Left lung (tissue), 10 donors: ENCODE measurements around the gene AADACL4. TPM values are rescaled to one million over a fixed set of nuclear protein-coding genes. Genes with fewer than 3 reads are reported as not detected.

ENCODE experiments used
- ATAC-seq: fragments of 200-7000 bp; cut with Tn5 transposase; one replicate; pipeline ENCODE4 v1.9.1; 2020; ENCODE audit warnings: moderate library complexity
- DNase-seq, 4 donors: peaks; one replicate each; pipeline ENCODE4 v3.0.0-alpha.2; 2013 to 2020
- H3K27ac ChIP-seq, 2 donors: fragments of 200-600 bp; sonication (generic) in 1 of 2; one replicate each; pipeline versions ENCODE4 v1.5.0 to v1.8.0; 2020 to 2021
- H3K27me3 ChIP-seq, 2 donors: fragments of 200-600 bp; sonication (generic) in 1 of 2; one replicate each; pipeline versions ENCODE4 v1.5.0 to v1.8.0; 2020 to 2021
- H3K36me3 ChIP-seq, 2 donors: fragments of 200-600 bp; sonication (generic) in 1 of 2; one replicate each; pipeline versions ENCODE4 v1.5.0 to v1.8.0; 2020 to 2021
- H3K4me1 ChIP-seq, 2 donors: fragments of 200-600 bp; one replicate each; pipeline ENCODE4 v1.8.0; 2021
- H3K4me3 ChIP-seq, 2 donors: fragments of 200-600 bp; sonication (generic) in 1 of 2; one replicate each; pipeline versions ENCODE4 v1.5.0 to v1.8.0; 2020 to 2021; ENCODE audit warnings: mild to moderate bottlenecking in 1 of 2
- H3K9me3 ChIP-seq, 2 donors: fragments of 200-600 bp; sonication (generic) in 1 of 2; one replicate each; pipeline versions ENCODE4 v1.5.0 to v1.8.0; 2020 to 2021
- CTCF ChIP-seq, 2 donors: fragments of 200-600 bp; sonication (generic) in 1 of 2; IDR thresholded peaks; one replicate each; pipeline versions ENCODE4 v1.5.0 to v1.8.0; 2021; ENCODE audit warnings: antibody characterized with exemption in 2 of 2
- intact Hi-C, 2 donors: fragments of 100-400 bp; cut with DNase I; formaldehyde crosslinking; loops; one replicate each; pipeline versions ENCODE4 v1.11.2 to v1.14.2; 2022
- polyA plus RNA-seq, 6 donors: library from polyadenylated mRNA; unstranded; fragments of 120-200 nt; gene quantifications; one replicate each; pipeline ENCODE4 v1.2.1, GENCODE V29; 2013; ENCODE audit not compliant: insufficient read length in 6 of 6
- total RNA-seq, 2 donors: library from RNA; stranded (reverse); fragmentation: NEBNext Ultra II Directional; extraction: Animal tissue kit (Norgen Biotek cat#: 25700); gene quantifications; one replicate each; pipeline ENCODE4 v1.2.1, GENCODE V29; 2021
- donor health status: DM: no; HTN: yes; CAD: no.
- donor health status: DM: no; HTN: no; CAD: no.

AADACL4 gene
- total and polyA plus RNA-seq, 8 donors, result 0.10 to 0.11 TPM; not detected in 6

- H3K36me3 ChIP-seq, result no peaks in the 10 kb centered on the region
- ATAC-seq, result no peak
These were observed 17.0 kb upstream of the AADACL4 start for GRCh38 chr1:12626888-12627287.

GRCh38 chr1:12627296-12627695 is 16.6 kb upstream of the AADACL4 start:
- no peak overlapping the region for H3K4me3 ChIP-seq
- H3K27ac ChIP-seq, result no peak overlapping the region
- no peak for ATAC-seq
- H3K4me1 ChIP-seq, result peaks cover 0 to 17% of the 10 kb centered on the region in 2 donors
- H3K36me3 ChIP-seq, result no peaks in the 10 kb centered on the region
- TF ChIP-seq CTCF (IDR thresholded peaks at IDR 0.05), result no peak
- no peaks in the 10 kb centered on the region for H3K27me3 ChIP-seq
- intact Hi-C loops, result no loop called here
- H3K9me3 ChIP-seq, result no peaks in the 10 kb centered on the region
- DNase-seq, result no peak

More at GRCh38 chr1:12626888-12627287, 17.0 kb upstream of the AADACL4 start:
- Histone ChIP-seq H3K4me1 (peaks cover 0 to 20% of the 10 kb centered on the region in 2 donors), H3K27me3 (no peaks in the 10 kb centered on the region), H3K9me3 (no peaks in the 10 kb centered on the region), H3K27ac (no peak overlapping the region), H3K4me3 (no peak overlapping the region)
- intact Hi-C loops, result no loop called here
- no peak for DNase-seq
- TF ChIP-seq CTCF (IDR thresholded peaks at IDR 0.05), result no peak

- Histone ChIP-seq H3K4me3 (no peak overlapping the region), H3K4me1 (peaks cover 0 to 21% of the 10 kb centered on the region in 2 donors), H3K27ac (no peak overlapping the region), H3K27me3 (no peaks in the 10 kb centered on the region), H3K9me3 (no peaks in the 10 kb centered on the region), H3K36me3 (no peaks in the 10 kb centered on the region)
- DNase-seq (no peak), ATAC-seq (no peak)
- no peak for TF ChIP-seq CTCF (IDR thresholded peaks at IDR 0.05)
- intact Hi-C loops, result no loop called here
These were observed 14.4 kb upstream of the AADACL4 start for GRCh38 chr1:12629511-12629956.

GRCh38 chr1:12629985-12630760 is 13.7 kb upstream of the AADACL4 start:
- no peaks in the 10 kb centered on the region for H3K27me3 ChIP-seq
- intact Hi-C loops, result no loop called here
- no peak for ATAC-seq

More at GRCh38 chr1:12629985-12630760, 13.7 kb upstream of the AADACL4 start:
- no peak overlapping the region for H3K4me3 ChIP-seq
- H3K36me3 ChIP-seq, result no peaks in the 10 kb centered on the region
- H3K27ac ChIP-seq, result no peak overlapping the region
- H3K9me3 ChIP-seq, result no peaks in the 10 kb centered on the region
- no peak for TF ChIP-seq CTCF (IDR thresholded peaks at IDR 0.05)
- no peak for DNase-seq
- peaks cover 0 to 22% of the 10 kb centered on the region in 2 donors for H3K4me1 ChIP-seq
